GM18498 (cell line): ENCODE results near the gene HTR7.
"Not testable (repeated sequence)": the region's sequence is repeated elsewhere in the genome, so short reads cannot be mapped to it uniquely, and the experiment has no call there.

Experiments
- ATAC-seq: cut with Tn5 transposase; IDR thresholded peaks from one replicate; pipeline ENCODE4 v1.9.1; 2021; ENCODE audit warnings: mild to moderate bottlenecking, moderate library complexity; ENCODE audit not compliant: unreplicated experiment

The HTR7 gene

GRCh38 chr10:90859321-90859751 lies 1.5 kb upstream of the HTR7 start:
- ATAC-seq, result no peak

GRCh38 chr10:90858461-90858968 lies 676 bp upstream of the HTR7 start:
- no peak for ATAC-seq

GRCh38 chr10:90856964-90857634 lies 740 bp downstream of the HTR7 start:
- no peak for ATAC-seq

- ATAC-seq, result no peak
Observed at GRCh38 chr10:90856261-90856660, 1.6 kb downstream of the HTR7 start.

GRCh38 chr10:90855126-90855525 lies 2.7 kb downstream of the HTR7 start:
- ATAC-seq, result no peak

- no peak for ATAC-seq
Observed at GRCh38 chr10:90849956-90850749, 7.7 kb downstream of the HTR7 start.

GRCh38 chr10:90847436-90847835 lies 10.4 kb downstream of the HTR7 start:
- no peak for ATAC-seq

- no peak for ATAC-seq
Observed at GRCh38 chr10:90846746-90847145, 11.1 kb downstream of the HTR7 start.

GRCh38 chr10:90845726-90846125 lies 12.1 kb downstream of the HTR7 start:
- ATAC-seq, result no peak

GRCh38 chr10:90842725-90843124 lies 15.1 kb downstream of the HTR7 start:
- no peak for ATAC-seq

GRCh38 chr10:90837486-90837885 lies 20.4 kb downstream of the HTR7 start:
- no peak for ATAC-seq

- no peak for ATAC-seq
Observed at GRCh38 chr10:90834326-90834725, 23.5 kb downstream of the HTR7 start.

GRCh38 chr10:90832111-90832510 lies 25.7 kb downstream of the HTR7 start:
- ATAC-seq, result no peak

- no peak for ATAC-seq
Observed at GRCh38 chr10:90822508-90822907, 35.3 kb downstream of the HTR7 start.

- not testable (repeated sequence) for ATAC-seq
Observed at GRCh38 chr10:90821864-90822263, 36.0 kb downstream of the HTR7 start.

GRCh38 chr10:90819911-90820310 lies 37.9 kb downstream of the HTR7 start:
- no peak for ATAC-seq

- ATAC-seq, result no peak
Observed at GRCh38 chr10:90818736-90819135, 39.1 kb downstream of the HTR7 start.

- ATAC-seq, result no peak
Observed at GRCh38 chr10:90817128-90817889, 40.5 kb downstream of the HTR7 start.

- ATAC-seq, result no peak
Observed at GRCh38 chr10:90816466-90816865, 41.4 kb downstream of the HTR7 start.

GRCh38 chr10:90813594-90814365 lies 44.1 kb downstream of the HTR7 start:
- ATAC-seq, result no peak

GRCh38 chr10:90807106-90807505 lies 50.7 kb downstream of the HTR7 start:
- not testable (repeated sequence) for ATAC-seq
